GM18511 (cell line): ENCODE data around the gene BCAS3.
"Not testable (repeated sequence)": the region's sequence is repeated elsewhere in the genome, so short reads cannot be mapped to it uniquely, and the experiment has no call there.

Source experiments
- ATAC-seq: cut with Tn5 transposase; IDR thresholded peaks from one replicate; pipeline ENCODE4 v1.9.1; 2021; ENCODE audit warnings: mild to moderate bottlenecking, moderate library complexity; ENCODE audit not compliant: unreplicated experiment

BCAS3 gene

GRCh38 chr17:60781880-60782412, 104.3 kb downstream of the BCAS3 start:
- ATAC-seq: no peak

- ATAC-seq: no peak
Observed at GRCh38 chr17:60782742-60783141, 105.1 kb downstream of the BCAS3 start.

- ATAC-seq: no peak
Observed at GRCh38 chr17:60790205-60790604, 112.6 kb downstream of the BCAS3 start.

GRCh38 chr17:60792250-60792898, 114.7 kb downstream of the BCAS3 start:
- ATAC-seq: no peak

GRCh38 chr17:60798576-60798975, 120.9 kb downstream of the BCAS3 start:
- no peak for ATAC-seq

GRCh38 chr17:60802377-60802776, 124.7 kb downstream of the BCAS3 start:
- no peak for ATAC-seq

- ATAC-seq: no peak
Observed at GRCh38 chr17:60803059-60803458, 125.4 kb downstream of the BCAS3 start.

GRCh38 chr17:60804831-60805230, 127.2 kb downstream of the BCAS3 start:
- ATAC-seq: no peak

GRCh38 chr17:60809421-60809820, 131.8 kb downstream of the BCAS3 start:
- no peak for ATAC-seq

GRCh38 chr17:60814941-60815340, 137.3 kb downstream of the BCAS3 start:
- ATAC-seq: not testable (repeated sequence)

- ATAC-seq: no peak
Observed at GRCh38 chr17:60817192-60817591, 139.5 kb downstream of the BCAS3 start.

- ATAC-seq: no peak
Observed at GRCh38 chr17:60819447-60820130, 141.9 kb downstream of the BCAS3 start.

GRCh38 chr17:60823515-60823914, 145.9 kb downstream of the BCAS3 start:
- no peak for ATAC-seq

GRCh38 chr17:60825351-60825750, 147.7 kb downstream of the BCAS3 start:
- ATAC-seq: no peak

GRCh38 chr17:60827943-60828342, 150.3 kb downstream of the BCAS3 start:
- no peak for ATAC-seq

GRCh38 chr17:60832151-60832585, 154.5 kb downstream of the BCAS3 start:
- no peak for ATAC-seq

- no peak for ATAC-seq
Observed at GRCh38 chr17:60832631-60833030, 155.0 kb downstream of the BCAS3 start.

GRCh38 chr17:60840456-60840855, 162.8 kb downstream of the BCAS3 start:
- no peak for ATAC-seq

GRCh38 chr17:60845012-60845411, 167.4 kb downstream of the BCAS3 start:
- ATAC-seq: no peak

GRCh38 chr17:60846175-60846574, 168.5 kb downstream of the BCAS3 start:
- no peak for ATAC-seq

GRCh38 chr17:60851181-60851580, 173.5 kb downstream of the BCAS3 start:
- ATAC-seq: no peak

GRCh38 chr17:60857556-60858080, 180.0 kb downstream of the BCAS3 start:
- ATAC-seq: no peak
